ENCODE measurements around the gene PLCL2.

DNA sequence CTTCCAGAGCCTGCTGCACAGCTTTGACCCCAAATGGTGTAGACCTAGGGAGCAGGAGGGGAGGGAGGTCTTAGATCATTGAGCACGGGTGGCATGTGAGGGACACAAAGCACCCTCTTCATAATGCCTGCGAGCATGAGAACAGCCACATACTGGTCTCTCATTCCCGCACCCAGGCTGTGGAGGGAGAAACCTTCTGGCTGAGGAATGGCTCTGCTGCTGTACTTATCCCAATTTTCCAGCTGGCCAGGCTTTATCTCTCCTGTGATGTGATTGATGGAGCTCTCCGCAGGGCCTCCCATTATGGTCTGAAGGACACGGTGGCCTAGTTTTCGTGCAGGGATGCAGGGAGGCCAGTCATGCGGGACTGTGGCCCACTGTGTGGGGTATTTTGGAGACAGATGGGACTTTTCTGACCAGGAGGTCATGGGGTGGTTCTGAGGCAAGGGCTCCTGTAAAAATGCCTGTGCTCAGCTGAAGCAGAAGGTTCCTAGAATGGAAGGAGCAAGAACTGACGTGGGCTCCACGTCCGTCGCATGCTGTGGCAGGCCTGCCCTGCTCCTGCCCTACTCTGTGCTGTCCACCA lies 251.5 kb downstream of the PLCL2 start:
- TF ChIP-seq, protein P1, sequence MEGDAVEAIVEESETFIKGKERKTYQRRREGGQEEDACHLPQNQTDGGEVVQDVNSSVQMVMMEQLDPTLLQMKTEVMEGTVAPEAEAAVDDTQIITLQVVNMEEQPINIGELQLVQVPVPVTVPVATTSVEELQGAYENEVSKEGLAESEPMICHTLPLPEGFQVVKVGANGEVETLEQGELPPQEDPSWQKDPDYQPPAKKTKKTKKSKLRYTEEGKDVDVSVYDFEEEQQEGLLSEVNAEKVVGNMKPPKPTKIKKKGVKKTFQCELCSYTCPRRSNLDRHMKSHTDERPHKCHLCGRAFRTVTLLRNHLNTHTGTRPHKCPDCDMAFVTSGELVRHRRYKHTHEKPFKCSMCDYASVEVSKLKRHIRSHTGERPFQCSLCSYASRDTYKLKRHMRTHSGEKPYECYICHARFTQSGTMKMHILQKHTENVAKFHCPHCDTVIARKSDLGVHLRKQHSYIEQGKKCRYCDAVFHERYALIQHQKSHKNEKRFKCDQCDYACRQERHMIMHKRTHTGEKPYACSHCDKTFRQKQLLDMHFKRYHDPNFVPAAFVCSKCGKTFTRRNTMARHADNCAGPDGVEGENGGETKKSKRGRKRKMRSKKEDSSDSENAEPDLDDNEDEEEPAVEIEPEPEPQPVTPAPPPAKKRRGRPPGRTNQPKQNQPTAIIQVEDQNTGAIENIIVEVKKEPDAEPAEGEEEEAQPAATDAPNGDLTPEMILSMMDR (IDR thresholded peaks at IDR 0.05): no peak
- TF ChIP-seq POLR2AphosphoS5 (IDR thresholded peaks at IDR 0.05; ENCODE audit: insufficient read depth in 1 of 2, low read depth in 1 of 2): no peak
- no peak for TF ChIP-seq POLR2A (IDR thresholded peaks at IDR 0.05)

All from vagina (tissue), 2 donors.